Endothelial cell of umbilical vein (primary cell): ENCODE data around the gene CARD18.

Source experiments
- MYC ChIP-seq: IDR thresholded peaks from one replicate; pipeline ENCODE4 v1.6.1; 2011; ENCODE audit warnings: mild to moderate bottlenecking, low read depth, low read length
- POLR2A ChIP-seq: IDR thresholded peaks from 2 replicates; pipeline ENCODE4 v1.6.1; 2012; ENCODE audit warnings: low read depth, mild to moderate bottlenecking, control low read depth, low read length
- TF ChIP-seq, protein P1 (sequence below), 2 donors: IDR thresholded peaks; 1 replicate in 1 of 2; 2 replicates in 1 of 2; pipeline ENCODE4 v1.5.1; 2011; ENCODE audit warnings: low read length in 2 of 2, mild to moderate bottlenecking in 2 of 2, moderate library complexity in 2 of 2, control low read depth in 1 of 2, inconsistent platforms in 1 of 2, low read depth in 1 of 2; ENCODE audit not compliant: insufficient read depth in 1 of 2; ENCODE audit errors: extremely low read depth in 1 of 2

DNA sequence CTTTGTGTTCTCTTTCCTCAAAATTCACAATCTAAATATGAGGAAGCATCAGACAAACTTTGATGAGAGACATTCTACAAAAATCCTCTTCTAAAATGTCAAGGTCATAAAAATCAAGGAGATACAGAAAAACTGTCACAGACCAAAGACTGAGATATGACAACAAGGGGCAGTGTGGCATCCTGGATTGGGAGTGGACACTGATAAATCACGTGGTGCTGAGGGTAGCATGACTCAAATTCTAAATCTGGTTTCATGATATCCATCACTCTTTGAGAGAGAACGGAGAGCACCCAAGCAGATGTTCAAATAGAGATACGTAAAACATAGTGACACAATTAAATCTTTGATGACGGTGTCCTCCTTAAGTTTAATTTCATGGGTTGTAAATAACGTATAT, 13.0 kb upstream of the CARD18 start:
- TF ChIP-seq, protein P1, sequence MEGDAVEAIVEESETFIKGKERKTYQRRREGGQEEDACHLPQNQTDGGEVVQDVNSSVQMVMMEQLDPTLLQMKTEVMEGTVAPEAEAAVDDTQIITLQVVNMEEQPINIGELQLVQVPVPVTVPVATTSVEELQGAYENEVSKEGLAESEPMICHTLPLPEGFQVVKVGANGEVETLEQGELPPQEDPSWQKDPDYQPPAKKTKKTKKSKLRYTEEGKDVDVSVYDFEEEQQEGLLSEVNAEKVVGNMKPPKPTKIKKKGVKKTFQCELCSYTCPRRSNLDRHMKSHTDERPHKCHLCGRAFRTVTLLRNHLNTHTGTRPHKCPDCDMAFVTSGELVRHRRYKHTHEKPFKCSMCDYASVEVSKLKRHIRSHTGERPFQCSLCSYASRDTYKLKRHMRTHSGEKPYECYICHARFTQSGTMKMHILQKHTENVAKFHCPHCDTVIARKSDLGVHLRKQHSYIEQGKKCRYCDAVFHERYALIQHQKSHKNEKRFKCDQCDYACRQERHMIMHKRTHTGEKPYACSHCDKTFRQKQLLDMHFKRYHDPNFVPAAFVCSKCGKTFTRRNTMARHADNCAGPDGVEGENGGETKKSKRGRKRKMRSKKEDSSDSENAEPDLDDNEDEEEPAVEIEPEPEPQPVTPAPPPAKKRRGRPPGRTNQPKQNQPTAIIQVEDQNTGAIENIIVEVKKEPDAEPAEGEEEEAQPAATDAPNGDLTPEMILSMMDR (IDR thresholded peaks at IDR 0.05; ENCODE audit: extremely low read depth in 1 of 2, insufficient read depth in 1 of 2, low read depth in 1 of 2, low read length in 2 of 2) = no peak
- TF ChIP-seq POLR2A (no peak), MYC (no peak)
